ENCODE results near the gene MAP3K10. TPM values are rescaled to one million over a fixed set of nuclear protein-coding genes. Genes with fewer than 3 reads are reported as not detected.

The MAP3K10 gene
- total RNA-seq, 2 donors from 2014 or later, result 35.2 to 39.3 TPM

GRCh38 chr19:40255619-40256166 lies 64.5 kb downstream of the MAP3K10 start:
- peak overlapping the region; percentile 88 for H3K27ac Mint-ChIP-seq
- H3K27me3 Mint-ChIP-seq (ENCODE audit: insufficient read depth), result no peaks in the 10 kb centered on the region
- H3K4me3 ChIP-seq (ENCODE audit: low read length), result peak overlapping the region; percentile 67
- H3K9me3 ChIP-seq (ENCODE audit: control insufficient read depth, low read length), result no peaks in the 10 kb centered on the region
- WGBS, 2 experiments (ENCODE audit: insufficient coverage in 1 of 2, insufficient read length in 1 of 2), result 60 to 83% methylated on average over 1 to 3 of the region's 3 CpGs
- peak overlapping the region; percentile 41 for H3K27ac ChIP-seq (ENCODE audit: low read depth, low read length)
- no peak for TF ChIP-seq CTCF (conservative IDR thresholded peaks at IDR 0.05)
- no peaks in the 10 kb centered on the region for H3K27me3 ChIP-seq (ENCODE audit: control insufficient read depth, insufficient read depth, low read length, poor library complexity, severe bottlenecking)
- DNase-seq, result peak; percentile 67
- peaks cover 49% of the 10 kb centered on the region for H3K36me3 Mint-ChIP-seq (ENCODE audit: low read depth)
- peaks cover 42% of the 10 kb centered on the region for H3K36me3 ChIP-seq (ENCODE audit: control insufficient read depth, insufficient read depth, low read length)
- H3K9me3 Mint-ChIP-seq, result no peaks in the 10 kb centered on the region
- H3K9ac ChIP-seq (ENCODE audit: extremely low read depth, low read length, poor library complexity, severe bottlenecking), result peak overlapping the region; percentile 49
- H3K4me3 Mint-ChIP-seq, result peak overlapping the region; percentile 36
- peaks cover 40% of the 10 kb centered on the region for H3K4me1 Mint-ChIP-seq
- H3K4me1 ChIP-seq (ENCODE audit: control insufficient read depth, insufficient read depth, low read length), result peaks cover 41% of the 10 kb centered on the region

GRCh38 chr19:40256512-40256911 lies 65.3 kb downstream of the MAP3K10 start:
- DNase-seq, result no peak
- Mint-ChIP-seq H3K4me3 (no peak overlapping the region), H3K27me3 (ENCODE audit: insufficient read depth) (no peaks in the 10 kb centered on the region), H3K36me3 (ENCODE audit: low read depth) (peaks cover 52% of the 10 kb centered on the region), H3K27ac (peak overlapping the region; percentile 88), H3K9me3 (no peaks in the 10 kb centered on the region), H3K4me1 (peaks cover 40% of the 10 kb centered on the region)
- TF ChIP-seq CTCF (conservative IDR thresholded peaks at IDR 0.05), result no peak
- H3K27me3 ChIP-seq (ENCODE audit: control insufficient read depth, insufficient read depth, low read length, poor library complexity, severe bottlenecking), result no peaks in the 10 kb centered on the region
- H3K9me3 ChIP-seq (ENCODE audit: control insufficient read depth, low read length), result no peaks in the 10 kb centered on the region
- no peak overlapping the region for H3K9ac ChIP-seq (ENCODE audit: extremely low read depth, low read length, poor library complexity, severe bottlenecking)
- no peak overlapping the region for H3K27ac ChIP-seq (ENCODE audit: low read depth, low read length)
- H3K36me3 ChIP-seq (ENCODE audit: control insufficient read depth, insufficient read depth, low read length), result peaks cover 40% of the 10 kb centered on the region
- H3K4me3 ChIP-seq (ENCODE audit: low read length), result no peak overlapping the region
- H3K4me1 ChIP-seq (ENCODE audit: control insufficient read depth, insufficient read depth, low read length), result peaks cover 41% of the 10 kb centered on the region
- WGBS, 2 experiments (ENCODE audit: insufficient coverage in 1 of 2, insufficient read length in 1 of 2), result 90 to 91% methylated on average over 4 to 7 of the region's 8 CpGs

GRCh38 chr19:40257096-40257517 lies 65.9 kb downstream of the MAP3K10 start:
- Histone ChIP-seq H3K9ac (ENCODE audit: extremely low read depth, low read length, poor library complexity, severe bottlenecking) (no peak overlapping the region), H3K27me3 (ENCODE audit: control insufficient read depth, insufficient read depth, low read length, poor library complexity, severe bottlenecking) (no peaks in the 10 kb centered on the region), H3K36me3 (ENCODE audit: control insufficient read depth, insufficient read depth, low read length) (peaks cover 41% of the 10 kb centered on the region), H3K4me3 (ENCODE audit: low read length) (no peak overlapping the region), H3K27ac (ENCODE audit: low read depth, low read length) (no peak overlapping the region), H3K4me1 (ENCODE audit: control insufficient read depth, insufficient read depth, low read length) (peaks cover 39% of the 10 kb centered on the region), H3K9me3 (ENCODE audit: control insufficient read depth, low read length) (no peaks in the 10 kb centered on the region)
- no peak for DNase-seq
- H3K27ac Mint-ChIP-seq, result peak overlapping the region; percentile 66
- no peaks in the 10 kb centered on the region for H3K9me3 Mint-ChIP-seq
- H3K36me3 Mint-ChIP-seq (ENCODE audit: low read depth), result peaks cover 53% of the 10 kb centered on the region
- H3K27me3 Mint-ChIP-seq (ENCODE audit: insufficient read depth), result no peaks in the 10 kb centered on the region
- no peak for TF ChIP-seq CTCF (conservative IDR thresholded peaks at IDR 0.05)
- 96 to 98% methylated on average over 7 to 9 of the region's 9 CpGs for WGBS, 2 experiments (ENCODE audit: insufficient coverage in 1 of 2, insufficient read length in 1 of 2)
- no peak overlapping the region for H3K4me3 Mint-ChIP-seq
- peaks cover 40% of the 10 kb centered on the region for H3K4me1 Mint-ChIP-seq
